ENCODE measurements around the gene SLCO3A1. TPM values are rescaled to one million over a fixed set of nuclear protein-coding genes. Genes with fewer than 3 reads are reported as not detected.

The SLCO3A1 gene
- total RNA-seq, 2 experiments from 2014 or later = 29.2 to 29.5 TPM

- peaks cover 2% of the 10 kb centered on the region for H3K9me3 Mint-ChIP-seq
- peaks cover under 1% of the 10 kb centered on the region for H3K27me3 Mint-ChIP-seq
- no peak for DNase-seq
- POLR2A ChIA-PET = interaction anchor here (1.9 kb wide), 1 partner anchor 11 kb away, joined by 5 read pairs; the partner anchor contains the start of gene SLCO3A1
- H3K36me3 Mint-ChIP-seq = peaks cover 15% of the 10 kb centered on the region
- H3K27ac Mint-ChIP-seq = no peak overlapping the region
- ATAC-seq (ENCODE audit: low read depth) = no peak
- peaks cover 70% of the 10 kb centered on the region for H3K4me1 Mint-ChIP-seq
- H3K4me3 Mint-ChIP-seq = no peak overlapping the region
Measured at GRCh38 chr15:91865486-91865885, 12.0 kb downstream of the SLCO3A1 start.

GRCh38 chr15:91865950-91866349 is 12.4 kb downstream of the SLCO3A1 start:
- Mint-ChIP-seq H3K4me3 (peak overlapping the region; percentile 25), H3K27me3 (peaks cover 2% of the 10 kb centered on the region), H3K36me3 (peaks cover 16% of the 10 kb centered on the region), H3K27ac (no peak overlapping the region), H3K4me1 (peaks cover 72% of the 10 kb centered on the region), H3K9me3 (peaks cover 3% of the 10 kb centered on the region)
- POLR2A ChIA-PET = no interaction called here
- ATAC-seq (ENCODE audit: low read depth) = no peak
- no peak for DNase-seq

DNA sequence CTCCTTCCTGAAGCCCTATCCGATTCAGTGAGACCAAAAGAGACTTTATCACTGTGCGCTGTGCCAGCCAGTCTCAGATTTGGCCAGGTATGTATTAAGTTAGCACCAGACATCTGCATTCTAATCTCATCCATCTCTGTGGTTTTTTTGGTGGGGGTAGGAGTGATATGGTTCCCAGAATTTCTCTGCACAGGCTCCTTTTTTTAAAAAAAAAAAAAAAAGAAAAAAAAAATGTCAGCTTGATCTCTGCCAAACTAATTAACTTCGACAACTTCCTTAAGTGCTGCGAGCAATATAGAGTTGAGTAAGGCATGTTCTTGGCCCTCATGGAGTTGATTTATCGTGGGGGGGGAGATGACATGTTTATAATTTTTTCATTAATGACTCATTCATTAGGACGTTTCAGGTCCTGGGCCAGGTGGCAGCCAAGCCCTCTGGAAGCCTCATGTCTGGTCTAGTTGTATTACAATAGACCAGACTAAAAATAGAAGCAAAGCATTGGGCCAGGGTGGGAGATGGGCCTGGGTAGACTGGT is 12.9 kb downstream of the SLCO3A1 start:
- Mint-ChIP-seq H3K27me3 (peaks cover 3% of the 10 kb centered on the region), H3K36me3 (peaks cover 15% of the 10 kb centered on the region), H3K27ac (no peak overlapping the region), H3K4me1 (peaks cover 74% of the 10 kb centered on the region), H3K9me3 (peaks cover 3% of the 10 kb centered on the region), H3K4me3 (peak overlapping the region; percentile 51)
- ATAC-seq (ENCODE audit: low read depth) (no peak), DNase-seq (no peak)
- POLR2A ChIA-PET = no interaction called here

DNA sequence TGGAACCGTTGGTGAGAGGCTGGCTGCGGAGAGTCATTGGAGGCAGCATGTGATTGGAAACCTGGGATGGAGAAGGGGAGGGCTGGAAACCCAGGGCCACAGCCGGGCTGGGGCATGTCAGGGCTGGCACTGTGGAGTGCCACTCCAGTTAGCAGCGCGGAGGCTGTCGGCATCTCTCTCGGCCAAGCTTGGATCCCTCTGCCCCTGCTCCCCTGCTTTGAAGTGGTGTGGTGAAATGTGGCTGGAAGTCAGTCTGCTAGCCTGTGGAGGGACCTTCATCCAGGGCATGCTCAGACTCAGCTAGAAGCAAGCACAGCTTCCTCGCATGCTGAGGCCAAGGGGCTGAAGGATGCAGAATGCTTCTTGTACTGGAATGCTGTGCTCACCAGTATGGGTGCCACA is 13.5 kb downstream of the SLCO3A1 start:
- Mint-ChIP-seq H3K27me3 (peaks cover 7% of the 10 kb centered on the region), H3K4me3 (peak overlapping the region; percentile 51), H3K36me3 (peaks cover 15% of the 10 kb centered on the region), H3K4me1 (peaks cover 76% of the 10 kb centered on the region), H3K9me3 (peaks cover 3% of the 10 kb centered on the region), H3K27ac (no peak overlapping the region)
- ATAC-seq (ENCODE audit: low read depth) (no peak), DNase-seq (no peak)
- POLR2A ChIA-PET = interaction anchor here (0.7 kb wide), 1 partner anchor 39 kb away, joined by 3 read pairs; no protein-coding TSS in a partner anchor

DNA sequence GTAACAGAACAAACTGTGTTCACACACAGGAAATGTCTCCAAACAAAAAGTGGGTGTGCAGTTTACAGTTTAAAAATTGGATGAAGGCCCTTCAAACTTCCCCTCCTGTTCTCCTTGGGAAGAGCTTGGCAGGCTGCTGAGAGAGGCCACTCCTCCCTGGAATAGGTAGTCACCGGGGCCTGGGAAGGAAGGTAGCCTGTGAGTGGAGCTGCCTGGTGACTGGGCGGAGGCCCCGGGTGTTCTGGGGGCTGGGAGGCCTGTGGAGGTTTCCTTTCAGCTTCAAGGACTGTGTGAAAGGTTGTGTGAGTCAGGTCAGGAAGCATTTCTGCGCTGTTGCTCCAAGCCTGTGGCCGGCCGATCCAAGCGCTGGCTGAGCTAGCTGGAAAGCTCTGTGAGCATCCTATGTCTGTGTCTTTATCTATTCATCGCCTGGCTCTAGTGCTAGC is 14.1 kb downstream of the SLCO3A1 start:
- peak overlapping the region; percentile 23 for H3K4me3 Mint-ChIP-seq
- POLR2A ChIA-PET = interaction anchor here (1.6 kb wide), 1 partner anchor 14 kb away, joined by 4 read pairs; the partner anchor contains the start of gene SLCO3A1
- DNase-seq (no peak), ATAC-seq (ENCODE audit: low read depth) (no peak)
- H3K4me1 Mint-ChIP-seq = peaks cover 72% of the 10 kb centered on the region
- H3K36me3 Mint-ChIP-seq = peaks cover 10% of the 10 kb centered on the region
- H3K9me3 Mint-ChIP-seq = peaks cover 3% of the 10 kb centered on the region
- no peak overlapping the region for H3K27ac Mint-ChIP-seq
- peaks cover 10% of the 10 kb centered on the region for H3K27me3 Mint-ChIP-seq

DNA sequence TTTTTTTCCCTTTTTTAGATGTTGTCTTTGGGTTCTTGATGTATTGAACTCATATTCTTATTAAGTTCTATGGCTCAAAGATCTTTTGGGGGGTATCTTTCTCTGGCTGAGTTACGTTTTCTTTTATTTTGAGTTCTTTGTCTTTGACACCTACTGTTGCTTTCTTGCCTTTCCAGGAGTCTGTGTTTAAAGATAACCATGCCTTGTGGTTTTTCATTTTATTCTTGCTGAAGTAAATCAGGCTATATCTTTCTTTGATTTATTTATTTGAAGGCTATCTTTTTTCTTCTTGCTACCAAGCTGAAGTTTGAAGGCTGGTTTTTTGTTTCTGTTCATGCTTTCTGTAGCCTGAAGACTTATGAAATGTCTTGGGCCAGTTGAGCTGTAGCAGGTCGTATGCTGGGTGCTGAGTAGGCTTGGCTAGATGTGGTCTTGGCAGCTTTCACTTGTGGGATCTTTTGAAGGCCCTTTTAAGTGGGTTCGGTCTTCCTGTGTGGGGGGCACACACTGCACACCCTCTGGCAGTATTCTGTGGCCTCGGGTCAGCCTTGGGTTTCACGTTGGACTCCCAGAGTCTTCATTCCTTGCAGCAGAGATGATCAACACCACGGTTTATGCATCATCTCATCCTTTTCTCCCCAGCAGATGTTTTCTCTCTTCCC is 17.5 kb downstream of the SLCO3A1 start:
- ATAC-seq (ENCODE audit: low read depth) (peak; percentile 84), DNase-seq (peak; percentile 42)
- Mint-ChIP-seq H3K27me3 (peaks cover 11% of the 10 kb centered on the region), H3K9me3 (peaks cover 3% of the 10 kb centered on the region), H3K27ac (peak overlapping the region; percentile 1), H3K4me3 (peak overlapping the region; percentile 46), H3K36me3 (peaks cover 13% of the 10 kb centered on the region), H3K4me1 (peaks cover 53% of the 10 kb centered on the region)
- POLR2A ChIA-PET = interaction anchor here (1.6 kb wide), 1 partner anchor 18 kb away, joined by 7 read pairs; the partner anchor contains the start of gene SLCO3A1

DNA sequence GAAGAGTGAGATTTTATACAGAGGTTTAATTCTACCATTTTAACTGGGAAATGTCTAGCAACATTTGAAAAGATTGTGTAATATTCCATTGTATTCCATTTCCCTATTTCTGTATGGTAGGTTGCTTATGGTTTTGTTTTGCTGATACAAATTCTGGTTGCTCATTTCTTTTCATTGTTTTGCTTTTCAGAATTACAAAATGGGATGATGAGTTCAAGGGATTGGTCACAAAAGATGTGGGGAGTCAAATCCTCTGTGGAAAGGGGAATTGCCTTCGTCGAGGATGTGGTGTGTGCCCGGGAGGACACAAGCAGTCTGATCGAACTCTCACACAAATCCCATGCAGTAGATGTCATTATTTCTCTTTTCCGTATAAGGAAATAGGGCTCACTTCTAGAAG is 18.3 kb downstream of the SLCO3A1 start:
- no peak for DNase-seq
- Mint-ChIP-seq H3K36me3 (peaks cover 10% of the 10 kb centered on the region), H3K9me3 (peaks cover 3% of the 10 kb centered on the region), H3K27ac (no peak overlapping the region), H3K4me1 (peaks cover 45% of the 10 kb centered on the region), H3K27me3 (peaks cover 11% of the 10 kb centered on the region), H3K4me3 (no peak overlapping the region)
- no peak for ATAC-seq (ENCODE audit: low read depth)
- POLR2A ChIA-PET = no interaction called here

DNA sequence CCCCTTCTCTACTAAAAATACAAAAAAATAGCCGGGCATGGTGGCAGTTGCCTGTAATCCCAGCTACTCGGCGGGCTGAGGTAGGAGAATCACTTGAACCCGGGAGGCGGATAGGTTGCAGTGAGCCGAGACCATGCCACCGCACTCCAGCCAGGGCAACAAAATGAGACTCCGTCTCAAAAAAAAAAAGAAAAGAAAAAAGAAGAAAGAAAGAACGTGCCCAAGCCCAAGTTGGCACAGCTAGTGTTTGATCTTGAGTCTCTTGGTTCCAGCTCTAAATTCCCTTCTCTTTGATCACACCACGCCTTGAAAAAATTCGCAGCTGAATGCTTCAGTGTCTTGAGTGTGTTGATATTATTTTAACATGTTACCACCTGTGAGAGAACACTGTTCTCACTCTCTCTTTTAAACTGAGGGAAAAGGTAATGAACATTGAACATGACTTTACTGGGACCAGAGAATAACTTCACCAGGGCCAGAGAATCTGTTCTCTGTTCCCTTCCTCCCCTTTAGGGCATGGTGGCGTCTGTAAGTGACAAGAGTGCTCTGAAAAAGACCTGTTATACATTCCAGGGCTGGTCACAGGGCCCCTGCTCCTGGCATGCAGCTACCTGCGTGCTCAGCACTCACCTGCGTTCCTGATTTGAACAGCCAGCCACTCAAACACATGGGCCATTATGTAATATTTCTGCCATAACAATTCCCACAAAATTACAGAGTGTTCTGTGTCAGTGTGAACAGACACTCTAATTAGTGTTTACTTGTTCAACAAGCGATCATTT is 19.0 kb downstream of the SLCO3A1 start:
- Mint-ChIP-seq H3K4me1 (peaks cover 39% of the 10 kb centered on the region), H3K9me3 (peaks cover 3% of the 10 kb centered on the region), H3K27me3 (peaks cover 13% of the 10 kb centered on the region), H3K27ac (no peak overlapping the region), H3K4me3 (no peak overlapping the region), H3K36me3 (peaks cover 14% of the 10 kb centered on the region)
- DNase-seq (no peak), ATAC-seq (ENCODE audit: low read depth) (no peak)
- POLR2A ChIA-PET = no interaction called here

DNA sequence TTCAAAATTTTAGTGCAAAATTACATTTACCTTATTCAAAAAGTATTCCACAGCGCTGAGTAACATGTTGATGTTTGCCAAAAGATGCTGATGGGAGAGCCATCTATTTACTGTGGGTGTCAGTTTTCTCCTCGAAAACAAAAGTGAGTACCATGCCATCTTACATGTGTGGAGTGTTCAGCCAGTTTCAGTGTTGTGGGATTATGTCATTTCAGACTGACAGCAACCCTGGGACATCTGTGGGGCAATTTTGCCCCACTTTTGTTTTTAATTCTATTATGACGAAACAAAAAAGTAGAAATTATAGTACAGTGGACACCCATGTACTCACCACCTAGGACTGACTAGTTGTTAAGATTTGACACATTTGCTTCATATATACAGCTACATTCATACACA is 19.6 kb downstream of the SLCO3A1 start:
- no peak for ATAC-seq (ENCODE audit: low read depth)
- Mint-ChIP-seq H3K27me3 (peaks cover 13% of the 10 kb centered on the region), H3K27ac (no peak overlapping the region), H3K4me1 (peaks cover 35% of the 10 kb centered on the region), H3K9me3 (peaks cover 3% of the 10 kb centered on the region), H3K36me3 (peaks cover 14% of the 10 kb centered on the region), H3K4me3 (no peak overlapping the region)
- POLR2A ChIA-PET = no interaction called here
- DNase-seq = no peak

DNA sequence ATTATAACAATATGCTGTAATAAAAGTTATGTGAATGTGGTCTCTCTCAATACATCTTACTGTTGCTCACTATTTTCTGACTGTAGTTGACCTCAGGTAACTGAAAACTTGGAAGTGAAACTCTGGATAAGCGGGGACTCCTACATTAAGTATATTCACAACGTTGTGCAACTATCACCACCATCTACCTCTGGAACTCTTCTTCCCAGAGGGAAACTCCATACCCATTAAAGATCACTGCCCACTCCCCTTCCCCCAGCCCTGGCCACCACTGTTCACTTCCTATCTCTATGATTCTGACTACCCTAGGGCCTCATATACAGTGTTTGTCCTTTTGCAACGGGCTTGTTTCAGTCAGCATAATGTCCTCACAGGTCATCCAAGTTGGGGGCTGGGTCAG is 20.7 kb downstream of the SLCO3A1 start:
- Mint-ChIP-seq H3K4me1 (peaks cover 30% of the 10 kb centered on the region), H3K9me3 (peaks cover 3% of the 10 kb centered on the region)

GRCh38 chr15:91874992-91875660 is 21.6 kb downstream of the SLCO3A1 start:
- no peak for ATAC-seq (ENCODE audit: low read depth)
- POLR2A ChIA-PET = no interaction called here
- peaks cover 1% of the 10 kb centered on the region for H3K9me3 Mint-ChIP-seq
- peaks cover 26% of the 10 kb centered on the region for H3K4me1 Mint-ChIP-seq
- H3K27ac Mint-ChIP-seq = no peak overlapping the region
- H3K27me3 Mint-ChIP-seq = peaks cover 13% of the 10 kb centered on the region
- H3K36me3 Mint-ChIP-seq = peaks cover 15% of the 10 kb centered on the region
- DNase-seq = no peak
- H3K4me3 Mint-ChIP-seq = no peak overlapping the region

More for the DNA sequence above, 20.7 kb downstream of the SLCO3A1 start:
- no peak overlapping the region for H3K27ac Mint-ChIP-seq
- no peak overlapping the region for H3K4me3 Mint-ChIP-seq
- peaks cover 15% of the 10 kb centered on the region for H3K36me3 Mint-ChIP-seq
- ATAC-seq (ENCODE audit: low read depth) (no peak), DNase-seq (no peak)
- peaks cover 13% of the 10 kb centered on the region for H3K27me3 Mint-ChIP-seq
- POLR2A ChIA-PET = no interaction called here

DNA sequence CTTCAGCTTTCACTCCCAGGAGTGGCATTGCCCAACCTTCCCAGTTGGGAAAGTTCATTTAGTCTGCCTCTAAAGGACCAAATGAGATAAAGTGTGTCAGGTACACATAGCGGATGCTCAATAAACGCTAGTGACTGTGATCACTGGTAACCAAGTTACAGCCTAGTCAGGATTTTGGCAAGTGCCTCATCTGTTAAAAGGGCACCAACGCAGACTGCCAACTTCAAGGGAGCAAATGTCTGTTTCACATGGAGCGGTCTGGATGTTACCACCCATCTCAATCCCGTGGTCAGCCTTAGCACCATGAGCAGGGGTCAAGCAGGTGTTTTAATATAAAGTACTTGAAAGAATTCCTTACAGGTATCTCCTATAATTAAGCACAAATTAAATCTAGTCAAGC is 22.7 kb downstream of the SLCO3A1 start:
- H3K9me3 Mint-ChIP-seq = no peaks in the 10 kb centered on the region
- H3K4me1 Mint-ChIP-seq = peaks cover 26% of the 10 kb centered on the region
- POLR2A ChIA-PET = no interaction called here
- ATAC-seq (ENCODE audit: low read depth) = no peak
- no peak overlapping the region for H3K4me3 Mint-ChIP-seq
- DNase-seq = no peak
- peaks cover 11% of the 10 kb centered on the region for H3K27me3 Mint-ChIP-seq
- no peak overlapping the region for H3K27ac Mint-ChIP-seq
- H3K36me3 Mint-ChIP-seq = peaks cover 10% of the 10 kb centered on the region

DNA sequence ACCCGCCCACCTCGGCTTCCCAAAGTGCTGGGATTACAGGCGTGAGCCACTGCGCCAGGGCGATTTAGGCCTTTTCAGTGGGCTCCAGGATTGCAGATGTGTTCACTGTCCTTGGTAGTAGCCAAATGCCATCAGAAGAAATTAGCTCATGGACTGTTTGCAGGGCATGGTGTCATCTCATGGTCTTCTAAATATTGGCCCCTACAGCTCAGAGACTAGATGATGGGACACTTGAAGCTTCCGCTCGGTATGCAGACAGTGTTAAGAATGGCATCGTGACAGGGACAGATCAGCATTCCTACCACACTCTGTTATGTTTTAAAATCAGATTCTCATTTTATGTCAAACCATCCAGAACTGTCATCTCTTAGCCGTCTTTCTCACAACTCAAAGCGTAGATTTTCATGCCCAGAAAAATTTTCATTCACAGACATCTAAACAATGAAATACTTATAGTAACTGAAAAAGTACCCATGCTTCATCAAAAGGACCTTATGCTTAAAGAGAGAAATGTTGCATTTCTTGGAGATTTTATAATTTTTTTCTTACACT is 24.9 kb downstream of the SLCO3A1 start:
- Mint-ChIP-seq H3K36me3 (peaks cover 10% of the 10 kb centered on the region), H3K27me3 (peaks cover 4% of the 10 kb centered on the region), H3K4me3 (no peak overlapping the region), H3K4me1 (peaks cover 22% of the 10 kb centered on the region), H3K9me3 (no peaks in the 10 kb centered on the region), H3K27ac (no peak overlapping the region)
- ATAC-seq (ENCODE audit: low read depth) (no peak), DNase-seq (no peak)
- POLR2A ChIA-PET = no interaction called here
